NCI-H128 (cell line): ENCODE results near the gene FSTL4.

Experiments used
- DNase-seq: peaks from one replicate; lab custom pipeline; 2025; ENCODE audit not compliant: unreplicated experiment; lab: John Stamatoyannopoulos, UW

FSTL4 gene

GRCh38 chr5:133371371-133372155 lies 240.8 kb downstream of the FSTL4 start:
- DNase-seq, result no peak

GRCh38 chr5:133370904-133371303 lies 241.4 kb downstream of the FSTL4 start:
- no peak for DNase-seq

- DNase-seq, result no peak
Measured at GRCh38 chr5:133370036-133370831, 242.1 kb downstream of the FSTL4 start.

GRCh38 chr5:133368916-133369783 lies 243.2 kb downstream of the FSTL4 start:
- no peak for DNase-seq

- no peak for DNase-seq
Measured at GRCh38 chr5:133367984-133368383, 244.4 kb downstream of the FSTL4 start.

GRCh38 chr5:133367071-133367786 lies 245.1 kb downstream of the FSTL4 start:
- DNase-seq, result no peak

GRCh38 chr5:133366438-133366837 lies 245.9 kb downstream of the FSTL4 start:
- DNase-seq, result no peak

- no peak for DNase-seq
Measured at GRCh38 chr5:133365738-133366137, 246.6 kb downstream of the FSTL4 start.

- no peak for DNase-seq
Measured at GRCh38 chr5:133364936-133365707, 247.2 kb downstream of the FSTL4 start.

- DNase-seq, result no peak
Measured at GRCh38 chr5:133363807-133364587, 248.3 kb downstream of the FSTL4 start.

GRCh38 chr5:133362438-133362837 lies 249.9 kb downstream of the FSTL4 start:
- DNase-seq, result no peak

GRCh38 chr5:133361922-133362321 lies 250.4 kb downstream of the FSTL4 start:
- no peak for DNase-seq

GRCh38 chr5:133360693-133361472 lies 251.5 kb downstream of the FSTL4 start:
- peak; percentile 16 for DNase-seq

GRCh38 chr5:133359861-133360260 lies 252.5 kb downstream of the FSTL4 start:
- no peak for DNase-seq

GRCh38 chr5:133358271-133358670 lies 254.1 kb downstream of the FSTL4 start:
- DNase-seq, result no peak

GRCh38 chr5:133357758-133358157 lies 254.6 kb downstream of the FSTL4 start:
- no peak for DNase-seq

GRCh38 chr5:133356984-133357421 lies 255.3 kb downstream of the FSTL4 start:
- DNase-seq, result no peak

GRCh38 chr5:133356396-133356983 lies 255.9 kb downstream of the FSTL4 start:
- DNase-seq, result no peak
